ENCODE measurements around the gene USP32. TPM values are rescaled to one million over a fixed set of nuclear protein-coding genes. Genes with fewer than 3 reads are reported as not detected.

Gene USP32
- total RNA-seq, 2 experiments from 2014 or later, result 36.7 to 44.0 TPM

- H3K27me3 Mint-ChIP-seq (ENCODE audit: low read depth), result peaks cover 5% of the 10 kb centered on the region
- no peak for ATAC-seq
- H3K27ac Mint-ChIP-seq, result no peak overlapping the region
- peaks cover 25% of the 10 kb centered on the region for H3K4me1 Mint-ChIP-seq (ENCODE audit: low read depth)
- H3K9me3 Mint-ChIP-seq (ENCODE audit: insufficient read depth), result no peaks in the 10 kb centered on the region
- no peak for DNase-seq
- H3K4me3 Mint-ChIP-seq, result no peak overlapping the region
- ChIA-PET CTCF (no interaction called here), POLR2A (no interaction called here)
- no peaks in the 10 kb centered on the region for H3K36me3 Mint-ChIP-seq (ENCODE audit: low read depth)
These were observed 227.2 kb downstream of the USP32 start for GRCh38 chr17:60164697-60165096.

DNA sequence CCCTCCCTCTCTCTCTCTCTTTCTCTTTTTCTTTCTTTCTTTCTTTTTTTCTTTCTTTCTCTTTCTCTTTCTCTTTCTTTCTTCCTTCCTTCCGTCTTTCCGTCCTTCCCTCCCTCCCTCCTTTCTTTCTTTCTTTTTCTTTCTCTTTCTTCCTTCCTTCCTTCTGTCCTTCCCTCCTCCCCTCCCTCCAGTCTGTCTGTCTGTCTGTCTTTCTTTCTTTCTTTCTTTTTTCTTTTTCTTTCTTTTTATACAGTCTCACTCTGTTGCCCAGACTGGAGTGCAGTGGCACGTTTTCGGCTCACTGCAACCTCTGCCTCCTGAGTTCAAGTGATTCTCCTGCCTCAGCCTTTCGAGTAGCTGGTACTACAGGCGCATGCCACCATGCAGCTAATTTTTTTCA, 227.8 kb downstream of the USP32 start:
- Mint-ChIP-seq H3K36me3 (ENCODE audit: low read depth) (no peaks in the 10 kb centered on the region), H3K27ac (no peak overlapping the region), H3K4me1 (ENCODE audit: low read depth) (peaks cover 24% of the 10 kb centered on the region), H3K27me3 (ENCODE audit: low read depth) (peaks cover 5% of the 10 kb centered on the region), H3K4me3 (no peak overlapping the region), H3K9me3 (ENCODE audit: insufficient read depth) (no peaks in the 10 kb centered on the region)
- CTCF ChIA-PET, result no interaction called here
- no peak for ATAC-seq
- POLR2A ChIA-PET, result no interaction called here
- DNase-seq, result no peak

DNA sequence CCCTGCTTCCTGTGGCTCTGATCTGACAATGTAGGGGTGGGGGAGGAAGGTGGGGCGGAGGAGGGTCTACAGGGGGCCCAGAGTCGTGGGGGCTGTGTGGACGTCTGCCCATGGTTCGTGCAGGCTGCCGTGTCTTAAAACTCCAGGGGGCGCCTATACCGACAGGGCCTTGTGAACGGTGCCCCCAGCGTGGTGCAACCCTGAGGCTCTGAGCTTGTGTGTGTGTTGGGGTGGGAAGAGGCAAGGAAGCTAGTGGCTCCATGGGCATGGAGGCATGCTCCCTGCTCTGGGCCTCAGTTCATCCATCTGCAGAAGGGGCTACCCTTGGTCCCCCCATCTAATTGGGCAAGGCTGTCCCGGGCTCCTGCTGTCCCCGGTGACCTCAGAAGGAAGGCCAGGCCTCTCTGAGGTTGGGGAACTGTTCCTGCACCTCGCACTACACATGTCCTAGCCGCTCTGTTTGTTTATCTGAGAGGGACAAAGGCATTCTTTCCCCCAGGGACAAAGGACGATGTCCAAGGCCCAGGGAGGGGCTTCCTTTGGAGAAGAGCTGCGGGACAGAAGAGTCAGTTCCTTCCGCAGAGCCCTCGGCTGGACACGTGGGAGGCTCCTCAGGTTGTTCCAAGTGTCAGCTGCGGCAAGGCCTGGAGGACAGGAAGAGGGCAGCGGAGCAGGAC, 228.7 kb downstream of the USP32 start:
- Mint-ChIP-seq H3K27ac (no peak overlapping the region), H3K4me3 (no peak overlapping the region), H3K9me3 (ENCODE audit: insufficient read depth) (no peaks in the 10 kb centered on the region), H3K36me3 (ENCODE audit: low read depth) (no peaks in the 10 kb centered on the region), H3K4me1 (ENCODE audit: low read depth) (peaks cover 22% of the 10 kb centered on the region), H3K27me3 (ENCODE audit: low read depth) (peaks cover 5% of the 10 kb centered on the region)
- DNase-seq (no peak), ATAC-seq (no peak)
- ChIA-PET POLR2A (no interaction called here), CTCF (no interaction called here)

DNA sequence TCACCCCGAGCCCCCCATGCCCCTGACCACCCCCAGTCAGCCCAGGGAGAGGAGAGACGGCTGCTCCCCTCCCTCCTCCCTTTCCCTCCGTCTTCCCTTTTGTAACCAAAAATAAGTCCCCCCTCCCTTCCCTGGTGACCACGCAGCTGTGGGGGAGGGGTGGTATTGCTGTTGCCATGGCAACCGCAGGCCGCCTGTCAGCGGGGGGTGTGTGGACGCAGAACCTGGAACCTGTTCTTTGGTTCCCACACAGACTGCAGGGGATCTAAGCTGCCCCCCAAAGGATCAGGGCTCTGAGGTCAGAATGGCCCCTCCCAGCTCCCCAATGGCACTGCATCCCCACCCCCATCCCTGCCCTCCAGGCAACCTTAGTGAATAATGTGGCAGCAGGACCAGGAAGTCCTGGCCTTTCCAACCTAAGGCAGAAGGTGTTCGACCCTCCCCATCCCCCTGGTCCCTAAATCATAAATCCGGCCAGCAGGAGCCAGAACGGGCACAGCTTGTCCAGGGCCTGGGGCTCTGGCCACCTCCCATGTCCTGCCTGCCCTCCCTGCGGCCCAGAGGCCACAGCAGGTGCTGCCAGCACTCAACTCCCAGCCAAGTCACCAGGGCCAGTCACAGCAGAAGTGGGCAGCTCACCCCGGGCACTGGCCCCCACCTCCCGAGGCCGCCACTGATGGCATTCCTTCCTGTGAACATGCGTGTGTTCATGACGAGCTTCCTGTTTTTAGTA, 230.2 kb downstream of the USP32 start:
- H3K9me3 Mint-ChIP-seq (ENCODE audit: insufficient read depth), result no peaks in the 10 kb centered on the region
- no peak for DNase-seq
- POLR2A ChIA-PET, result interaction anchor here (1.6 kb wide), 1 partner anchor 9 kb away, joined by 3 read pairs; no protein-coding TSS in a partner anchor
- peaks cover 20% of the 10 kb centered on the region for H3K4me1 Mint-ChIP-seq (ENCODE audit: low read depth)
- no peaks in the 10 kb centered on the region for H3K36me3 Mint-ChIP-seq (ENCODE audit: low read depth)
- no peak overlapping the region for H3K4me3 Mint-ChIP-seq
- ATAC-seq, result no peak
- H3K27me3 Mint-ChIP-seq (ENCODE audit: low read depth), result peaks cover 5% of the 10 kb centered on the region
- peak overlapping the region; percentile 57 for H3K27ac Mint-ChIP-seq
- CTCF ChIA-PET, result interaction anchor here (1.0 kb wide), 1 partner anchor 9 kb away, joined by 3 read pairs; no protein-coding TSS in a partner anchor

GRCh38 chr17:60160829-60161501, 231.0 kb downstream of the USP32 start:
- Mint-ChIP-seq H3K9me3 (ENCODE audit: insufficient read depth) (no peaks in the 10 kb centered on the region), H3K36me3 (ENCODE audit: low read depth) (no peaks in the 10 kb centered on the region), H3K4me1 (ENCODE audit: low read depth) (peaks cover 15% of the 10 kb centered on the region), H3K4me3 (no peak overlapping the region), H3K27me3 (ENCODE audit: low read depth) (peaks cover 5% of the 10 kb centered on the region), H3K27ac (no peak overlapping the region)
- no peak for ATAC-seq
- ChIA-PET POLR2A (interaction anchor here (1.6 kb wide), 1 partner anchor 8 kb away, joined by 3 read pairs; no protein-coding TSS in a partner anchor), CTCF (no interaction called here)
- no peak for DNase-seq

DNA sequence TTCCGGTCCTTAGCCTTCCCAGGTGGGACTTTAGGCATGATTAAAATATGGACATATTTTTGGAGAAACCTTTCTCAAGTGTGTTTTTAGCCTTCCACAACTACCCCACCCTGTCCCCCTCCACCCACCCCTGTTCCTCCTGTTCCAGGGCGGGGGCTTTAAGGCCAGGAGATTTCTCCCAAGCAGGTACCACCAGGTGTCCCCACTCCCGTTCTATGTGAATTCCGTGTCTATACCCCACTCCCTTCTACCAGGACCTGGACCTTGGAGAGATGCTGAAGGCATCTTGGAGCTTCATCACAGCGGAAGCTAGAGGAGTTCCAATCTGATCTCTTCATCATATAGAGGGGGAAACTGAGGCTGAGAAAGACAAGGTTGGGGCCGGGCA, 232.5 kb downstream of the USP32 start:
- H3K36me3 Mint-ChIP-seq (ENCODE audit: low read depth), result no peaks in the 10 kb centered on the region
- CTCF ChIA-PET, result no interaction called here

GRCh38 chr17:60158751-60159478, 233.0 kb downstream of the USP32 start:
- H3K27me3 Mint-ChIP-seq (ENCODE audit: low read depth), result peaks cover 8% of the 10 kb centered on the region
- H3K4me3 Mint-ChIP-seq, result no peak overlapping the region
- ATAC-seq (no peak), DNase-seq (no peak)
- no peak overlapping the region for H3K27ac Mint-ChIP-seq
- H3K9me3 Mint-ChIP-seq (ENCODE audit: insufficient read depth), result no peaks in the 10 kb centered on the region
- ChIA-PET POLR2A (no interaction called here), CTCF (no interaction called here)
- H3K36me3 Mint-ChIP-seq (ENCODE audit: low read depth), result no peaks in the 10 kb centered on the region
- H3K4me1 Mint-ChIP-seq (ENCODE audit: low read depth), result peaks cover 3% of the 10 kb centered on the region

More for the DNA sequence above, 232.5 kb downstream of the USP32 start:
- ATAC-seq, result no peak
- peaks cover 3% of the 10 kb centered on the region for H3K4me1 Mint-ChIP-seq (ENCODE audit: low read depth)
- POLR2A ChIA-PET, result no interaction called here
- no peak for DNase-seq
- peaks cover 8% of the 10 kb centered on the region for H3K27me3 Mint-ChIP-seq (ENCODE audit: low read depth)
- no peaks in the 10 kb centered on the region for H3K9me3 Mint-ChIP-seq (ENCODE audit: insufficient read depth)
- no peak overlapping the region for H3K27ac Mint-ChIP-seq
- no peak overlapping the region for H3K4me3 Mint-ChIP-seq

DNA sequence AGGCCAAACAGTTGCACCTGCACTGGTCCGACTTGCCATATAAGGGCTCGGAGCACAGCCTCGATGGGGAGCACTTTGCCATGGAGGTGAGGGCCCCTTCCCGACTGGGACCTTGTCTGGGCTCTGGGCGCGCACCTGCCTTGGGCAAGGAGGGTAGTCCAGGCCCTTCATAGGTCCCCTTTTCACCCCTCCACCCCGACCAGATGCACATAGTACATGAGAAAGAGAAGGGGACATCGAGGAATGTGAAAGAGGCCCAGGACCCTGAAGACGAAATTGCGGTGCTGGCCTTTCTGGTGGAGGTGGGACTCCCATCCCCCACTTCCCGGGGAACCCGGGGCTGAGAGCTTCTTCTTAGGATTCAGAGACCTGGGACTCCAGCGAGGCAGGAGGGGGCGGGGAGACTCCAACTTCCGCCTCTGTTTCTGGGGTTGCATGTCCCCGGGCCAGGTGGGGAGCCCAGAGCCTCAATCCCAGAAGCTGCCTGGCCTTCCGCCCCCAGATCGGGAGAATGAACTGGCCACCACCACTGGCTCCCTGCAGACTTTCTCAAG, 234.4 kb downstream of the USP32 start:
- ChIA-PET CTCF (no interaction called here), POLR2A (no interaction called here)
- H3K27ac Mint-ChIP-seq, result no peak overlapping the region
- no peaks in the 10 kb centered on the region for H3K4me1 Mint-ChIP-seq (ENCODE audit: low read depth)
- H3K36me3 Mint-ChIP-seq (ENCODE audit: low read depth), result no peaks in the 10 kb centered on the region
- H3K9me3 Mint-ChIP-seq (ENCODE audit: insufficient read depth), result no peaks in the 10 kb centered on the region
- DNase-seq, result no peak
- H3K27me3 Mint-ChIP-seq (ENCODE audit: low read depth), result peaks cover 10% of the 10 kb centered on the region
- no peak overlapping the region for H3K4me3 Mint-ChIP-seq
- ATAC-seq, result no peak

- ChIA-PET CTCF (no interaction called here), POLR2A (no interaction called here)
- no peak overlapping the region for H3K4me3 Mint-ChIP-seq
These were observed 235.2 kb downstream of the USP32 start for GRCh38 chr17:60156746-60157145.

GRCh38 chr17:60155815-60156214, 236.1 kb downstream of the USP32 start:
- H3K36me3 Mint-ChIP-seq (ENCODE audit: low read depth), result no peaks in the 10 kb centered on the region
- ChIA-PET POLR2A (no interaction called here), CTCF (no interaction called here)
- no peak overlapping the region for H3K4me3 Mint-ChIP-seq
- H3K9me3 Mint-ChIP-seq (ENCODE audit: insufficient read depth), result no peaks in the 10 kb centered on the region
- DNase-seq (no peak), ATAC-seq (no peak)
- H3K4me1 Mint-ChIP-seq (ENCODE audit: low read depth), result peaks cover 10% of the 10 kb centered on the region
- H3K27me3 Mint-ChIP-seq (ENCODE audit: low read depth), result peaks cover 21% of the 10 kb centered on the region
- H3K27ac Mint-ChIP-seq, result no peak overlapping the region

More at GRCh38 chr17:60156746-60157145, 235.2 kb downstream of the USP32 start:
- DNase-seq (no peak), ATAC-seq (no peak)
- no peaks in the 10 kb centered on the region for H3K9me3 Mint-ChIP-seq (ENCODE audit: insufficient read depth)
- H3K4me1 Mint-ChIP-seq (ENCODE audit: low read depth), result peaks cover under 1% of the 10 kb centered on the region
- H3K36me3 Mint-ChIP-seq (ENCODE audit: low read depth), result no peaks in the 10 kb centered on the region
- no peak overlapping the region for H3K27ac Mint-ChIP-seq
- H3K27me3 Mint-ChIP-seq (ENCODE audit: low read depth), result peaks cover 14% of the 10 kb centered on the region

DNA sequence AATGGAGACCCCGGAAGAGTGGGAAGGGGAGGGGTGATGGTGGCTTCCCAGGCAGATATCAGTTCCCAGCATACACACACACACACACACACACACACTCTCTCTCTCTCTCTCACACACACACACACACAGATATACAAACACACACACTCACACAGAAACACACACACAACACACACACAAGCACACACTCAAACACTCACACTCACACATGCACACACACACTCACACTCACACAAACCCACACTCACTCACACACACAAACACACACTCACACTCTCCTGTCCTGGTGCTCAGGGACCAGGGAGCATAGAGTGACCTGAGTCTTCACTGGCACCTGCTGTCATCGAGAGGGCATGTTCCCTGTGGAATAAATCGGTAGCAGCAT, 236.5 kb downstream of the USP32 start:
- Mint-ChIP-seq H3K4me3 (no peak overlapping the region), H3K27me3 (ENCODE audit: low read depth) (peaks cover 23% of the 10 kb centered on the region), H3K36me3 (ENCODE audit: low read depth) (no peaks in the 10 kb centered on the region), H3K4me1 (ENCODE audit: low read depth) (peaks cover 13% of the 10 kb centered on the region), H3K27ac (no peak overlapping the region), H3K9me3 (ENCODE audit: insufficient read depth) (no peaks in the 10 kb centered on the region)
- no peak for ATAC-seq
- ChIA-PET CTCF (no interaction called here), POLR2A (no interaction called here)
- DNase-seq, result no peak
